H1 (cell line): Measurements from ENCODE around the gene ZFAND3. TPM values are rescaled to one million over a fixed set of nuclear protein-coding genes. Genes with fewer than 3 reads are reported as not detected.

Source experiments
- BCL11A ChIP-seq, 2 experiments: IDR thresholded peaks; one replicate each; pipeline ENCODE4 v1.6.1; 2011; ENCODE audit warnings: low read depth in 2 of 2, low read length in 2 of 2, mild to moderate bottlenecking in 2 of 2
- RBBP5 ChIP-seq: IDR thresholded peaks from 2 replicates; pipeline ENCODE4 v1.7.1; 2012; ENCODE audit warnings: low read depth, mild to moderate bottlenecking, inconsistent platforms, low read length, moderate library complexity, borderline replicate concordance
- RXRA ChIP-seq: IDR thresholded peaks from 2 replicates; pipeline ENCODE4 v1.6.1; 2011; ENCODE audit warnings: low read depth, mild to moderate bottlenecking, low read length, moderate library complexity; ENCODE audit not compliant: insufficient read depth
- SP4 ChIP-seq: IDR thresholded peaks from 2 replicates; pipeline ENCODE4 v1.6.1; 2012; ENCODE audit warnings: low read length, inconsistent platforms
- polyA plus RNA-seq, 7 experiments: library from polyadenylated mRNA; depleted of rRNA in 3 of 7; stranded (reverse) in 5 of 7; unstranded in 2 of 7; fragments of >200 nt in 5 of 7; fragments of 200-250 nt in 2 of 7; gene quantifications; 1 replicate in 5 of 7; 2 replicates in 1 of 7; 4 replicates in 1 of 7; pipeline versions ENCODE4 v1.2.1 to v1.2.3, GENCODE V29; 2011 to 2013; ENCODE audit warnings: missing spikeins in 2 of 7, mixed read lengths in 2 of 7
- total RNA-seq: library from RNA; stranded (reverse); fragmentation: NEBNext Ultra II Directional; extraction: Animal tissue kit (Norgen Biotek cat#: 25700); gene quantifications from 2 replicates; pipeline ENCODE4 v1.2.1, GENCODE V29; 2021

Gene ZFAND3
- total and polyA plus RNA-seq, 2 of the 8 experiments (the other 6 are each of a cell fraction or from before 2014, with no cell fraction given) = 13.0 to 51.3 TPM

DNA sequence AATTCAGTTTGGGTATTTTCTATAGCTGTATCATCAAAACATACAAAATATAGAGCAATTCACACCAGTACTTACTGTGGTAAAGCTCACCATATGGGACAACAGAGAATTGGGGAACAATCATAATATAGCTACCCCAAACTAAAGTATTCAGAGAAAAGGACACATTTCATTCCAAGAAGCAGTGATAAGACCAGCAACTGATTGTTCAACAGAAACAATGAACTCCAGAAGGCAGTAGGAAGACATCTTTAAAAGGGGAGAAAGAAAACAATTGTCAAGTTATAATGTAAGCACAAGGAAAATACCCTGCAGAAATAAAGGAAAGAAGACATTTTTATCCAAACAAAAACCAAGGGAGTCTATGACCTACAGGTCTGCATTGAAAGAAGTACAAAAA lies 210.9 kb downstream of the ZFAND3 start (continued):
- TF ChIP-seq RXRA (no peak), RBBP5 (no peak), BCL11A (IDR thresholded peaks at IDR 0.05; ENCODE audit: low read depth in 2 of 2, low read length in 2 of 2) (no peak), SP4 (no peak)
